H4 (cell line): ENCODE measurements around the gene TXNIP. TPM values are rescaled to one million over a fixed set of nuclear protein-coding genes. Genes with fewer than 3 reads are reported as not detected.

Source experiments
- DNase-seq: peaks from one replicate; pipeline ENCODE4 v3.0.0-alpha.2; 2015; ENCODE audit warnings: low spot score
- total RNA-seq: library from RNA; depleted of rRNA; stranded (reverse); fragments of >200 nt; shearing (Covaris generic); gene quantifications from 2 replicates; pipeline ENCODE4 v1.2.3, GENCODE V29; 2014

The TXNIP gene
- total RNA-seq, 1 experiment from 2014 or later: 102 TPM

DNA sequence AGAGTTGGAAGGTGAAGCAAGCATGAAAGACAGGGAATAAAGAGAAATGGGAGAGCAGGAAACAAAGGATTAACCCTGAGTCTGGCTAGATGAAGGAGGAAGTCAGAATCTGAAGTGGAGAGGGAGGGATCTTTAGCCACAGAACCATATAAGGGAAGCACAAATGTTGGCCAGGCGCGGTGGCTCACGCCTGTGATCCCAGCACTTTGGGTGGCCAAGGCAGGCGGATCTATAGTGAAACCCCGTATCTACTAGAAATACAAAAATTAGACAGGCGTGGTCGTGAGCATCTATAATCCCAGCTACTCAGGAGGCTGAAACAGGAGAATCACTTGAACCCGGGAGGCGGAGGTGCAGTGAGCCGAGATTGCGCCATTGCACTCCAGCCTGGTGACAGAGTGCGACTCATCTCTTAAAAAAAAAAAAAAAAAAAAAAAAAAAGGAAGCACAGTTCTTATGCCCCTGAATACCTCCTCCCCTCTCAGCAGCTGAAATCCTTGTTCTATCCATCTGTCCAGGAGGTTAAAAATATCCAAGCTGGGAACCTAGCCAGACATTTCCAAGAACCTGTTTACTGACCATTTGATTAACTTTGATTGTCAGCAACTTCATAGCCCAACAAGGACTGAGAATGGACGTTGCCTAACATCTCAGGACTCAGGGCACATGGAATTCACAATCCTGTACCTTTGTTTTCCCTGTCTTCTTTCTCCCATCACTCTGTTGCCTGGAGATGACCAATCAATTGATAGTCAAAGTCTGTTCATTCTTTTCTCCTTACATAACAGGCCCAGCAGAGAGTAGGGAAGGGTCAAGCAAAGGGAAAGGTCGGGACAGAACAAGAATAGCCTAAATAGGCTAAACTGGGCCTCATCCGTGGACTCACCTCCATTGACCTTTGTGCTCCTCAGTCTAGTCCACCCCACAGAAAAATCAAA lies 10.6 kb downstream of the TXNIP start:
- peak; percentile 81 for DNase-seq

DNA sequence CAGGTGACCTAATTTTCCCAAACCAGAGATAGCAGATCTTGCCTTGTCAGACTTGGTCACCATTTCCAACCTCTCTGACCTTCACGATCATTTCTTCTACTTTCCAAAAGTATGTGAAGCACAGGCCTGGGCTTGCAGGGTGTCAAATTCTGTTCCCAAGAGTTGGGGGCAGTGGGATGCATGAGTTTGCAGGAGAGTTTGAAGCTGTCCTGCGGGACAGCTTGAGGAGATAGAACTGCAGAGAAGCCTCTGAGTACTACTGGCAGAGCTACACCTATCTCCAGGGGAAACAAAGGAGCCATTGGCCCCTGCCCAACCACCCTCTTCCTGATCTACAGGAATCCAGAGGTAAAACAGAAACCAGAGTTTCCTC lies 11.3 kb downstream of the TXNIP start:
- DNase-seq: no peak

DNA sequence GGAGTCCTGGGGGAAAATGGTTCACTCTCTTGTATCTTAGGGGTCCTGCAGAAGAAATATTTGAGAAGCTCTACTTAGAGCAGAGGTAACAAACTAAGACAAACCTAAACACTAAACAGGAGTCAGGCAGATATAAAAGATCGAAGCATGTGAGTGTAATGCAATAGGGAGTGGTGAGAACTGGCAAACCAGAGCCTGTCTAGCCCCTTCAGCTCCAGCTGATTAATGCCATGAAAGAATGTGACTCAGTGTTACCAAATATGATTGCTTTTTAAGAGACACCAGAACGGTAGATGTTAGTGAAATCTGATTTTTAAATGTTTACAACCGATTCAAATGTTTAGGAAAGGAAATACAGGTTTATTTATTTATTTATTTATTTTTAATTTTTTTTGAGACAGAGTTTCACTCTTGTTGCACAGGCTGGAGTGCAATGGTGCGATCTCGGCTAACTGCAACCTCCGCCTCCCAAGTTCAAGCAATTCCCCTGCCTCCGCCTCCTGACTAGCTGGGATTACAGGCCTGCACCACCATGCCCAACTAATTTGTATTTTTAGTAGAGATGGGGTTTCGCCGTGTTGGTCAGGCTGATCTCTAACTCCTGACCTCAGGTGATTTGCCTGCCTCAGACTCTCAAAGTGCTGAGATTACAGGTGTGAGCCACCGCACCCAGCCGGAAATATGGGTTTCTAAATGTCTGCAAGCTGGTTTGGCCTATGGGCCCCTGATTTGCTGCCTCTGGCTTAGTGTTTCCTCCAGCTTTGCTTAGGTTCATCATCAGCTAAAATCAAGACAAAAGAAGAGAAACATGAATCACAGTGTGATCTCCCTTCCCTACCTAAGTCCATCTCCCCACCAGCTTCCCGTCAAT lies 12.2 kb downstream of the TXNIP start:
- no peak for DNase-seq

DNA sequence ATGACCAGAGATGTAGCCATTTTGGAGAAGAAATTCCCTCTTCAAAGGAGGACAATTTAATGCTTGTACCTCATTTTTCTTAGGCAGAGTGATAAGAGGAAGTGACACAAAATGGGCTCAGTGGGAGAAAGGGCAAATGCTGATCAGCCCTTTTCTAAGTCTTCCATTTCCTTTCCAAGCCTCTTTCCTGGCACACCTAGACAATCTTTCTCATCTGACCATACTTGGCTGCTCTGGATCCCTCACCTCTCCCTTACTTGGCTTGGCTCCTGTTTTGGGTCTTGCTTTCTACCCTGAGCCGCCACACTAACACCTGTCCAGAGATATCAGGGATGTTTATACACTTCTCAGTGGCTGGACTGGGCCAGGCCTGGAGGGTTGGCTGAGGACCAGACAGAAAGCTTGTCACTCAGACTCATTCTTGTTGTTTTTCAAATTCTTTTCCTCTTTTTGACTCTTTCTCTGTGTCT lies 13.1 kb downstream of the TXNIP start:
- no peak for DNase-seq

DNA sequence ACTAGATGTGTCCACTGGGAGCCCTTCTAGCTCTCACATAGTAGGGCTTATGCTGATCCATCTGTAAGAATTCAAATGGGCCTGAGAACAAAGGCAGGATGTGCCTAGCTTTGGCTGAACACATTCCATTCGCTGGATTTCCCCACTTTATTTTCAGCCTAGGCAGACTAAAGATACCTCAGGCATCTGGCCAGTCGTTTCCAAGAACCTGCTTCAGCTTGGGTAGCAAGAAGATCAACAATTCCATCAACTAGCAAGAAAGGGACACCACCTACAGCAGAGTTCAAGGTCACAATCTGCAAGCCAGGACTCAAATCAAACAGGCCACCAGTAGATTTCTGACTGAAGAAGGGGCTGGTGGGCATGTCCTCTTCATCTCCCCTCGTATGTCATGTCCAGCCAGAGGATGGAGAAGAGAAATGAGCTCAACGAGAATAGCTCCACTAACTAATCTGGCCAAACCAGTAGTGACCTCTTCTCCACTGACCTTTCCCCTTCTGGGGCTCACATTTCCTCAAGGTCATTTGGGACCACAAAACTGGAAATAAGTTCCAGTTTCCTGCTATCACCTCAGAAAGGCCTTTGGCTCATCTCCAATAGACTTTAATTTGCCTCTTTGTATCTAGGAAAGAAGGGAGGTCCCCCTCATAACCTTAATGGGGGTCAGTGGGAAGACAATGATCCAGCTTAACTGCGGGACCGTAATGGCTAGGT lies 14.2 kb downstream of the TXNIP start:
- DNase-seq: no peak

DNA sequence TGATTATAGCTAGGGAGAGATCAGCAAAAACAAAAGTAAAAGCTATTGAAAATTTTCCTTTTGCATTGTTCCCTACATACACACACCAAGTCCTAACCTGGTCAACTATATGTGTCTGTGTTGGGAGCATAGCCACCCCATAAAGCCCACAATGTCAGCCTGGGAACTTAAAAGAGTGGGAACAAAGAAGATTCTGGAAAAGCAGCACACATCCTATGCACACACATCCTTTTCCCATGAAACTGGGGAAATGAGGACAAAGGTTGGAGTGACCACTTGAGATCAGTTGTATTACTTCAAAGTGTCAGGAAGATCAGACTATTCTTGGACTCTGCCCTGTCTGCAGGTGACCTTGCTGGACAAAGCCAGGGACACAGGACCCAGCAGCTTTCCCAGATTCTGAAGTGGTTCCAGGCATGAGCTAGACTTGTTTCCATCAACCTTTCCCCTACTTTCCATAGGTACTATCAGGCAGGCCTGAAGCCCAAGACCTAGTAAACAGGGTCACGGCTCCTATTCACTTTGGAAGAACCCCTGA lies 15.9 kb downstream of the TXNIP start:
- DNase-seq: no peak

DNA sequence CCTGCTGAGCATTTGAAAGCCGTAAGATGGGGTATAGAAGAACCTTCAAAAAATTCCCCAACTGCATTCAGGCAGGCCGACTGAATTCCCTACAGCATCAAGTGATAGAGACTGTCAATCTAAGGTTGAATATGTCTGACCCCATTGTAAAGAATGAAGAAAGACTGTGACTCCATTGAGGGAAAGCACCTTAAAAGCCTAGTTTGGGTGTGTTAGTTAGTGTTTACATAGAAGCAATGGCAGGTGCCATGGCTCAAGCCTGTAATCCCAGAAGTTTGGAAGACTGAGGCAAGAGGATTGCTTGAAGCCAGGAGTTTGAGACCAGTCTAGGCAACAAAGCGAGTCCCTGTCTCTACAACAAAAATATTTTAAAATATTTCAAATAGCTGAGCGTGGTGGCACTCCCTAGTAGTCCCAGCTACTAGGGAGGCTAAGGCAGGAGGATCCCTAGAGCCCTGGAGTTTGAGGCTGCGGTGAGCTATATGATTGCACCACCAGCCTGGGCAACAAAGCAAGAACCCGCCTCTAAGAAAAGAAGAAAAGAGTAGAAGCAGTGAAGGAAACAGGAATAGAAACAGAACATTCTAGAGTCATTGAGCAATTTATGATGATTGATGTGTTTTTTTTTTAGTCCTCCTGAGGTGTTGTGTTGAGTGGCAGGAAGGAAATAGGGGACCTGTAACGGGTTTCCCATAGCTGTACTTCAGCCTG lies 16.5 kb downstream of the TXNIP start:
- DNase-seq: no peak

DNA sequence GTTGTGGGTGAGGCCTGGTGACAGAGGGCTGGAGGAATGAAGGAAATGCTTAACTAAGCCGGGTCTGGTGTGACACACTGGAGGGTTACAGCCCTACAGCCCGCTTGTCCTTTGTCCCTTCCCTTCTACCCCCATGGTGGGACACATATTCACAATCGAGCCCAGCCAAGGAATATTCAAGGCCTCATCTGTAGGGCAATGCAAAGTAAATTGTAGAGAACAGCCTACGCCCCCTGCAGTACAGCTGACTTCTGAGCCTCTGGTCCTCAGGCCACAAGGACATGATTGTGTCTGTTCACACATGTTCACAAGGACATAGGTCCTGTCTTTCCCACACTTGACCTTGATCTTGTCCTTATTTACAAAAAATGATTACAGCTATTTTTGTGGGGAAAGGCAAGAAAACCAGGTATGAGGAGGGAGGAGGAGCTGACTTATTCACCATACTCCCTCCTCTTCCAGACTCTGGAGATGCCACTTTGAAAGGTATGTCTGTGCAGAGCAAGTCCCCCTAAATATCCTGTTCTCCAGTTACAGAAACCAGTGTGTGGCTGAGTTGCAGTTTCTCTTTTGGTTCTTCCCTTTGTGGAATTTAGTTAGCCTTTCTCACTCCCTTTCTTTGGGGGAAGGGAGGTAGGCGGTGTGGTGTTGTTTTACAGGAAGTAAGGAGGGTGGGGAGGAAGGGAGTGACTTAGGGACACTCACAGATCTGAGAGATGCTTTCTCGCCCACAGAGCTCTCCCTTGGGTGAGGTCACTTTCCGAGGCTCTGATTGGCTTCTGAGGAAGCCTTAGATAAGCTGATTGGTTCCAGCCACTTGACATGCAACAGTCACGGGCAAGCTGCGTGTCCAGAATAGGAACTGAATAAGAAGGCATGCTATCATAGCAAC lies 17.3 kb downstream of the TXNIP start:
- DNase-seq: peak; percentile 100

DNA sequence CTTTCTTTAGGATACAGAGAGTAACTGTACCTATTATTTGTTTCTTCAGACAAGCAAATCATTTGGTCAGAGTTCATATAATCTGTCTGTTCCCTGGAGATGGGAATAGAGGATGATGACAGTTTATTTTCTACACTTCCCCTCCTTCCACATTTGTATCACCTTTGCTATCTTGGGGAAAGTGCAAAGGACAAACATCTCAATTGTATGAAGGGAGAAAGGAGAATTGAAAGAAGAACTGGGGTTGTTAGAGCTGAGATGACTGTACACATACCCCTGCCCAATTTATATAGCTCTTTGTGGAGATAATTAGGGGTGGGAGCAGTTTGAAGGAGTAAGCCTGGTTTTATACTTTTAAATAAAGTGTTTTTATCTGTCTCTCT lies 17.9 kb downstream of the TXNIP start:
- DNase-seq: no peak

DNA sequence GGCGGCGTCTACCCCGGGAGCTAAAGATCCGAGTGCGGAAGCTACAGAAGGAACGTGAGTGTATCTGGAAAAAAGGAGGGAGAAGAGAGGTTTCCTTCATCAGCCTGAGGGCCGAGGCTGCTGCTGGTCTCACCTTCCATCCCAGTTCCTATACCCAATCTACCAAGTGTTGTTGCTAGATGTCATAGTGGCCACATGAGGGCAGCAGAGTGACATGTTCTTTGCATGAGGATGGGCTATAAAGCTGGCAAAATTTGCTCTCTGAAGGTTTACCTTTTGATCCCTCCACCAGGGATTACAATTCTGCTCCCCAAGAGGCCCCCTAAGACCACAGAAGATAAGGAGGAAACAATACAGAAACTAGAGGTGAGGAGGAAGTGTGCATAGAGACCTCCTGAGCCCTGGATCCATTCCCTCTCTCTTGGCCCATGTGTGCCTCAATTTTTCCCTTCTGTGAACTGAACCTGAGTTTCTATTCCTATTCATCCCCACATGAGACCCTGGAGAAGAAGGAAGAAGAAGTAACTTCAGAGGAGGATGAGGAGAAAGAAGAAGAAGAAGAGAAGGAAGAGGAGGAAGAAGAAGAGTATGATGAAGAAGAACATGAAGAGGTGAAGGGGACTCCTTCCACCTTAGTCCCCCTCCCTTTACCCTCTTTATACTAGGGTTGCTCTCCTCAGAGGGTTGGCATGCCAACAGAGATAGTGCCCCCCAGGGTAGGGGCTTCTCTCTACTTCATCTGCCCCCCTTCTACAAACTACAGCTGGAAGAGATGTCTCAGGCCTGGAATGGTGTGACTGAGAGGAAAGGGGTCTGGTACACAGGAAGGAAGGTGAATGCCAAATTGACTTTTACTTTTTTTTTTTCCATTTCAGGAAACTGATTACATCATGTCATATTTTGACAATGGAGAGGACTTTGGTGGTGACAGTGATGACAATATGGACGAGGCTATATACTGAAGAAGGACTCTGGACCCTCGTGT lies 18.6 kb downstream of the TXNIP start:
- DNase-seq: peak; percentile 87

DNA sequence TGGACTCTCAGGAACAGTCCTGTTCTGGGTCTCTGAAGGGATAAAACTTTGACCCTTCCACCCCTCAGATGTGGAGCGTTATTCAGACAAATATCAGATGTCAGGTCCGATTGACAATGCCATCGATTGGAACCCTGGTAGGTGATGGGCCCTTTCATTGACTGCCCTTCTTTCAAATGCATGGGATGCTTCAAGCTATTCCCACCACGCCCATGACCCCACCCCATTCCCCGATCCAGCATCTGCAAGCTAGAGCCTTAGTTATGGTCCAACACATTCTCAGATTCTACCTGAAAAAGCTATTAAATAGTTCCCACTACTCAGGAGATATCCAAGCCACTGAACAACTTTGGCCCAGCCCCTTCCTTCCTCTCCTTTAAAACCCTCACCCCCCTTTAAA lies 19.4 kb downstream of the TXNIP start:
- no peak for DNase-seq

DNA sequence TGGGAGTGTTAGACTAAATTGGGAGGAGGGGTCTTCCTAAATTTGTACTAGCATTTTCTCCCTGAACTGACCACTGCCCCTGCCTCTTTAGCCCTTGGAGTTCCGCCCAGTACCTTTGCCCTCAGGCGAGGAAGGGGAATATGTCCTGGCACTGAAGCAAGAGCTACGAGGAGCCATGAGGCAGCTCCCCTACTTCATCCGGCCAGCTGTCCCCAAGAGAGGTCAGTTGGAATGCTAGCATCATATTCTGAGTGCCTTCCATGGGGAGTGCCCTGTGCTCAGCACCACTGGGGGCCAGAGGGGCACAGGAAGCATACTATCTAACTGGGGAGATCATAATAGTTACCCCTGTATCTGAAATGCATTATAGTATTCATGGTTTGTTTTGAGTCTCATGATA lies 21.2 kb downstream of the TXNIP start:
- DNase-seq: no peak

DNA sequence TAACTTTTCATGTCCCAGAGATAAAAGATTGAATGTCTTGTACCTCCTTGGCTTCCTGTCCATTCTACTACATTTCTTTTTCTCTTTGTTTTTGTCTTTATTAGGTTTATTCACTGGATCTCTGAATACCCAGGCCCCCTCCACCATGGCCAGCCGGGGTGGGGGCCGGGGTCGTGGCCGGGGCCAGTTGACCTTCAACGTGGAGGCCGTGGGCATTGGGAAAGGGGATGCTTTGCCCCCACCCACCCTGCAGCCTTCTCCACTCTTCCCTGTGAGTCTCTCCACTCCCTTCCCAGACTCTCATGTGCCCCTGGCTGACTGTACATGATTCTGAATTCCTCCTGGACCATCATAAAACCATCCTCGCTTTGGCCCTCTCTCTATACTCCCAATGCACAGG lies 21.7 kb downstream of the TXNIP start:
- DNase-seq: no peak

DNA sequence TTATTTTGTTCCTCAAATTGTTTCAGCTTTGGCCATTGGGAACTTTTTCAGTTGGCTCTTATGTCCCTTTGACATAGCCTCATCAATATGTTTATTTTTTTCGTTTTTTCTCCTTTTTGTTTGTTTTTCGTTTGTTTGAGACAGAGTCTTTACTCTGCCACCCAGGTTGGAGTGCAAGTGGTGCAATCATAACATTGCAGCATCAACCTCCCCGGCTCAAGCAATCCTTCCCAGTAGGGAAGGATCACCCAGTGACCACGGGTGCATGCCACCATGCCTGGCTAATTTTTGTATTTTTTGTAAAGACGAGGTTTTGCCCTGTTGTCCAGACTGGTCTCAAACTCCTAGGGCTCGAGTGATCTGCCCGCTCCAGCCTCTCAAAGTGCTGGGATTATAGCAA lies 23.8 kb downstream of the TXNIP start:
- no peak for DNase-seq

DNA sequence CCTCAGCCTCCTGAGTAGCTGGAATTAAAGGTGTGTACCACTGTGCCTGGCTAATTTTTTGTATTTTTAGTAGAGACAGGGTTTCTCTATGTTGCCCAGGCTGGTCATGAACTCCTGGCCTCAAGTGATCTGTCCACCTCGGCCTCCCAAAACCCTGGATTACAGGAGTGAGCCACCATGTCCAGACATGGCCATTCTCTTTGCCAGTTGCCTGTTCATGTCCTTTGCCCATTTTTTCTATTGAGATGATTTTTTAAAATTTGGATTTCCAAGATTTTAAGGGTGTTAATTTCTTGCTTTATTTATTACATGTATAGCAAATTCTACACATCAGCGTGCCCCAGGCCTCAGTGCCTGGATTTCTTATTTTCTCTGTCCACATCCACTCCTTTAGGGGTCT lies 29.1 kb downstream of the TXNIP start:
- DNase-seq: no peak

DNA sequence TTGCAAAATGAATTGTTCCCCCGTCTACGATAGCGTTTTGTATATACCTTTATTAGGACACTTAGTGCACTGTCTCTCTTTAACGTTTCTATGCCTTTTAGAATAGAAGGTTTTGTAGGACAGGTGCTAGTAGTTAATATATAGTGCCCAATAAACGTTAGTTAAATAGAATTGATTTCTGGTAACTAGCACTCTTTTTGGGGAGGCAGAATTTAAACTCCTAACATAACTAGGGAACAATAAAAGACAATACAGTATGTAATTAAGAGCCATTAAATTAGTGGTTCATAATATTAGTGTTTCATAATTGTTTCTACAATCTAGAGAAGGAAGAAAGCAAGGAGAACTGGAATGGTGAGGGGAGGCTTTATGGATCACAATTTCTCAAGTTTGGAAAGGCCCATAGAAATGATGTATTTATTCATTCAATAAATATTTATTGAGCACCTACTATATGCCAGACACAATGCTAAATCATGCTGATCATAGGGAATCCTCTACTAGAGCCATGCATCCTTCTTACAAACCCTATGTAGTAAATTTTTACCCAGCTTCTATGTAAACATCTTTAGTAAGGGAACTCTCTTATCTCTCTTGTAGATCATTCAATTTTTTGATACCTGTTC lies 31.1 kb downstream of the TXNIP start:
- no peak for DNase-seq

DNA sequence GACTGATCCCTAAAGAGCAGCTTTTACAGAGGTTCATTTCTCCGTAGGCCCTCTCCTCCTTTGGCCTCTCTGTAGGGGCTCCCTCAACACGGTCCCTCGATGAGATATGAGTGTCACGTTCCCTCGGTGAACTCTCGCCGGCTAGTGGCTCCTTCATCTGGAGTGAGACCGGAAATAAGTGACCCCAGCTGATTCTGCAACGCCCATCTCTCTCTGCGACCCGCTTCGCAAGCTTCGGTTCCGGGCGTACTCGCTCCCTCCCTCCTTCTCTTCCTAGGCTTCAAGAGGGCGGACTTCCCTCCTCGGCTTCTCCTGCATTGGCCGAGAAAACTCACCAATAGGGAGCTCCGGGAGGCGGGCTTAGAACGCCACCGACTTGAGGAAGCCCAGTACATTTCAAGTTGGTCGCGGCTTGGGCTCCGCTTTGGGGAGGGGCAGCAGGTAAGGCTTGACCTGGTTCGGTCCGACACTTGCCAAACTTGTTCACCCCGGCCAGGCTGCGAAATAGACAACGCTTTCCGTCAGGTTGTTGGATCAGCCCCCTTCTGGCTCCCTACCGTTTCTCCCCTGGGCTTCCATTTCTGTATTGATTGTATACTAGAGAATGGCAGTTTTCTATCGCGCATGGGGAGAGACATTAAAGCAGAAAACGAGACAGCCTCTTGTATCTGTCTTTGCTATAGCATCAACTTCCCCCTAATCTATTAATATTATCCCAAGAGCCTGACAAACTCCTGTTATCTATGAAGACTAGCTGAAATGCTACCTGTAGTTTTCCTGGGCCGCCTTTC lies 31.9 kb downstream of the TXNIP start, which contains the start of the genes ANKRD34A and POLR3GL:
ANKRD34A (minus strand) TSS at position 248 of the 791 bp plus-strand sequence. CDS start 2,816 bp downstream, outside the sequence.
POLR3GL (plus strand) TSS at position 363 of the 791 bp plus-strand sequence. CDS start 10,176 bp downstream, outside the sequence.
- peak; percentile 90 for DNase-seq
